ENCODE data around the gene PSME3.

DNA sequence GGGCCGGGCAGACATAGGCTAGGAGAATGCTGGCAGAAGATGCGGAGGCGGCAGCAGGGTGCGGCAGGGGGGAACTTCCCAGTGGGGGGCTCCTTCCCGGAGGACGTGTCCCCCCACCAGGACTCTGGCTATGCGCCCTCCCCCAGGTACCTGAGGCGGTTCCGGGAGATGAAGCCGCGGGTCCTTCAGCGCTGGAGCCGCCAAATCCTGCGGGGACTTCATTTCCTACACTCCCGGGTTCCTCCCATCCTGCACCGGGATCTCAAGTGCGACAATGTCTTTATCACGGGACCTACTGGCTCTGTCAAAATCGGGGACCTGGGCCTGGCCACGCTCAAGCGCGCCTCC is 49.4 kb upstream of the PSME3 start:
- TF ChIP-seq, protein P1, sequence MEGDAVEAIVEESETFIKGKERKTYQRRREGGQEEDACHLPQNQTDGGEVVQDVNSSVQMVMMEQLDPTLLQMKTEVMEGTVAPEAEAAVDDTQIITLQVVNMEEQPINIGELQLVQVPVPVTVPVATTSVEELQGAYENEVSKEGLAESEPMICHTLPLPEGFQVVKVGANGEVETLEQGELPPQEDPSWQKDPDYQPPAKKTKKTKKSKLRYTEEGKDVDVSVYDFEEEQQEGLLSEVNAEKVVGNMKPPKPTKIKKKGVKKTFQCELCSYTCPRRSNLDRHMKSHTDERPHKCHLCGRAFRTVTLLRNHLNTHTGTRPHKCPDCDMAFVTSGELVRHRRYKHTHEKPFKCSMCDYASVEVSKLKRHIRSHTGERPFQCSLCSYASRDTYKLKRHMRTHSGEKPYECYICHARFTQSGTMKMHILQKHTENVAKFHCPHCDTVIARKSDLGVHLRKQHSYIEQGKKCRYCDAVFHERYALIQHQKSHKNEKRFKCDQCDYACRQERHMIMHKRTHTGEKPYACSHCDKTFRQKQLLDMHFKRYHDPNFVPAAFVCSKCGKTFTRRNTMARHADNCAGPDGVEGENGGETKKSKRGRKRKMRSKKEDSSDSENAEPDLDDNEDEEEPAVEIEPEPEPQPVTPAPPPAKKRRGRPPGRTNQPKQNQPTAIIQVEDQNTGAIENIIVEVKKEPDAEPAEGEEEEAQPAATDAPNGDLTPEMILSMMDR (IDR thresholded peaks at IDR 0.05): no peak
- no peak for TF ChIP-seq POLR2A (IDR thresholded peaks at IDR 0.05)

Measured in testis (tissue), 2 donors.